T47D (cell line): Measurements from ENCODE around the gene FAM114A1.

Source experiments
- DNase-seq, 2 experiments: peaks; one replicate each; pipeline versions ENCODE4 v3.0.0 to v3.0.0-alpha.2; 2011 to 2012; ENCODE audit warnings: low read depth in 1 of 2, low spot score in 1 of 2
- JUND ChIP-seq: IDR thresholded peaks from 2 replicates; pipeline ENCODE4 v1.6.1; 2012; ENCODE audit warnings: low read depth
- in situ Hi-C: cut with HindIII; loops from 2 replicates; pipeline ENCODE4 v1.10.0; 2016; ENCODE audit warnings: low sequenced_read_pairs, low pct_unique_long_range_greater_than_20kb

Gene FAM114A1

DNA sequence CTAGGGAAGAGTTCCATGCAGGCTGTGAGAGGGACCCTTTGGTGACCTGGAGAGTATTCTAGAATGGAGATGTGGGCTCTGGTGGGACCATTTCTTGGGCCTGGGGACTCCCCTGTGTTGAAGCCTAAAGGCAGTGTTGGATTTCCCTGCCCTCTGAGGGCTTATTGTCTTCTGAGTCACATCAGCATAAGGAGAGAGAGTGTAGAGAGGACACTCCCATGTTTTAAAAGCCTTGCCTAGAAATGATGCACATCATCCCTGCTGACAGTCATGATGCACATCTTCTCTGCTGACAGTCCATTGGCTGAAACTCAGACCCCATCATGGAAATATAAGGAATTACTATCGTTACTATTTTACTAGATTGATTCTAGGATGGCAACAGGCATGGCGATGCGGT lies 51.9 kb downstream of the FAM114A1 start:
- in situ Hi-C loops = no loop called here
- no peak for DNase-seq
- no peak for TF ChIP-seq JUND

- TF ChIP-seq JUND = no peak
- in situ Hi-C loops = no loop called here
These were observed 52.6 kb downstream of the FAM114A1 start for GRCh38 chr4:38920186-38920585.

DNA sequence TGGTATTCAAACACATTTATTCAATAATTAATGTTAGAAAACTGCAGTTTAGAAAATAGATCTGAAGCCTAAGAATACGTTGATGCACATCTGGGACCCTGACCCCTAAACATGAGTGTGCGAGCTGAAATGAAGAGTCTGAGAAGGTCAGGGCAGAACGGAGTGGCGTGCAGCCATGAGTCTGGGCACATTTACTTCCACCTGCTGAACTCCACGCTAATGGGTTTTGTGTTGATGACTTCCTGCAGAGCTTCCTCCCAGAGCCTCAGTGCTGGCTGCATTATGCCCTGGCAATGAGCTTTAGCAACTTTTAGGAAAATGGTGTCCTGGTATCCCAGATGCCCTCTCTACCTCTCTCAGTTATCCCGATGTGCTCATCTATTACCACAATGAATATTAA lies 53.1 kb downstream of the FAM114A1 start:
- in situ Hi-C loops = no loop called here
- TF ChIP-seq JUND = no peak
- DNase-seq = no peak

More at GRCh38 chr4:38920186-38920585, 52.6 kb downstream of the FAM114A1 start:
- DNase-seq = no peak

DNA sequence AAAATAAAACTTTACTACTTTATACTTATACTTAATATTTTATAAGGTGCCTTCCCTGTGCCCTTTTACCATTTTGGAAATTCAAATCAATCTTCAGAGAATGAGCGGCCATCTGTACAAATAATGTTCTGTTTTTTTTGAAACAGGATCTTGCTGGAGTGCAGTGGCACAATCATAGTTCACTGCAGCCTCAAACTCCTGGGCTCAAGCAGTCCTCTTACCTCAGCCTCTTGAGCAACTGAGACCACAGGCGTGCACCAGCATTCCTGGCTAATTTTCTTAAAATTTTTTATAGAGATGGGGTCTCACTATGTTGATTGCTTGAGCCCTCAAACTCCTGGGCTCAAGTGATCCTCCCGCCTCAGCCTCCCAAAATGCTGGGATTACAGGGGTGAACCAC lies 53.5 kb downstream of the FAM114A1 start:
- no peak for TF ChIP-seq JUND
- in situ Hi-C loops = no loop called here
- DNase-seq = no peak

GRCh38 chr4:38923746-38924145 lies 56.1 kb downstream of the FAM114A1 start:
- no peak for TF ChIP-seq JUND
- no peak for DNase-seq
- in situ Hi-C loops = no loop called here

DNA sequence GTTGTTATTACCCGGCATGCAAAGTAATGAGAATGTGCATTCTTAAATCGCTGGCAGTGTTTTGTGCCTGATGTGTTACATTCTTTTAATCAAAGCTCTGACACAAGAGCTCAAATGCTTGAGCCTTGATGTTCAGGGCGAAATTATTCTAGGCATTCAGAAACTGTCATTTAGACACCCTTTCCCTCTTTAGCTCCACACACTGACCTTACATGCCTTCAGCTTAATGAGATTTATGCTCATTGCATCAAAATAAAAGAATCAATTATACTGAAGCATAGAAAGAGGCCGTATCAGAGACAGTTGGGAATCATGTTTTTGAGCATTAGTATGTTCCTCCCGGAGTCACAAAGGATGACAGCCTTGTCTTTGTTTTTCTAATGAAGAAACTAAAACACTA lies 56.7 kb downstream of the FAM114A1 start:
- TF ChIP-seq JUND = no peak
- DNase-seq = no peak
- in situ Hi-C loops = no loop called here

GRCh38 chr4:38925492-38926413 lies 58.1 kb downstream of the FAM114A1 start:
- no peak for TF ChIP-seq JUND
- in situ Hi-C loops = no loop called here
- DNase-seq = no peak

DNA sequence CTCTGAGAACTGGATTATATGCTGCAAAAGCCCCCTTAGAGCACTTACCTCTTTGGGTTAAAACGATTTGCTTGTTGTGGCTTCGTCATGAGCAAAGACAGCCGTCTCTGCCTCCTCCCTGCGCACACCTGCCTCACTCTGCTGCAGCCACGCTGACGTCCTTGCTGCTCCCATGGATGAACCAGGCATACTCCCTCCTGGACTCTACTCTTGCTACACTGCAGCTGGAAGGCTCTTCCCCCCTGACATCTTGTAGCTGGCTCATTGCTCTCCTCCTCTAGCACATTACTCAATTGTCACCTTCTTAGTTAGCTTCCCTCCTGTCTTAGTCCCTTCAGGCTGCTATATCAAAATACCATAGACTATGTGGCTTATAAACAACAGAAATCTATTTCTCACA lies 59.3 kb downstream of the FAM114A1 start:
- in situ Hi-C loops = no loop called here
- TF ChIP-seq JUND = no peak
- DNase-seq = no peak

DNA sequence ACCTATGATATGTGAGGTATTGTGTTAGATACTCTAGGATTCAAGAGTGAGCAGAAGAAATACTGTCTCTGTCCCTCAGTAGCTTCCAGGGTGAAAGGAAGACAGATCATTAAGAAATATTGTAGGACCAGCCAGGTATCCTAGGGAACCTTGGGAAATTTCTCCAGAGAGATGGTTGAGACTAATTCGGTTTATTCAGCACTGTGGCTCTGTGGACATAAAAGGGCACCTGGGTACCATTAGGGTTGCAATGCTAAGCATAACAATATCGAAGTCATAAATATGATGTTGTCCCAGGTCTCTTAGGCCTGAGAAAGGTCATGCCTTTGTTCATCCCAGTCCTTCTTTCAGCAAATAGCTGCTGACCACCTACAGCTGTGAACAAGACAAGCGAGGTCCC lies 61.0 kb downstream of the FAM114A1 start:
- TF ChIP-seq JUND = no peak
- no peak for DNase-seq
- in situ Hi-C loops = no loop called here

GRCh38 chr4:38928974-38929373 lies 61.4 kb downstream of the FAM114A1 start:
- in situ Hi-C loops = no loop called here
- no peak for DNase-seq
- TF ChIP-seq JUND = no peak

DNA sequence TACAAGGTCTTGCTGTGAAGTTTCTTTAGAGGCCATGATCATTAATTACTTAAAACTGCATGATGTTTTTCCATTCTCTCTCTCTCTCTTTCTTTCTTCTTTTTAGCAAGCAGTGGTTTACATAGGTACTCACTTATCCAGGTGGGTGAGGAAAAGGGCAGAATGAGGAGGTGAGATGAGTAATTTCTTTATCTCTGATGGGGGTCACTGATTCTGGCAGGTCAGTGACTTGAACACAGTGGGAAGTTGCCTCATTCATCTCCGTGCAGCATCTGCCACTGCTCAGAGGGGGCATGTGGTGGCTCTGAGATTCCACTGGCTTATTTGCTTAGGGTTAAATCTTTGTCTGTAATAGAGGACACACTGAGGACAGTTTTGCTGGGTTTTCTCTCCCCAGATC lies 62.6 kb downstream of the FAM114A1 start:
- in situ Hi-C loops = no loop called here
- no peak for DNase-seq
- TF ChIP-seq JUND = no peak

DNA sequence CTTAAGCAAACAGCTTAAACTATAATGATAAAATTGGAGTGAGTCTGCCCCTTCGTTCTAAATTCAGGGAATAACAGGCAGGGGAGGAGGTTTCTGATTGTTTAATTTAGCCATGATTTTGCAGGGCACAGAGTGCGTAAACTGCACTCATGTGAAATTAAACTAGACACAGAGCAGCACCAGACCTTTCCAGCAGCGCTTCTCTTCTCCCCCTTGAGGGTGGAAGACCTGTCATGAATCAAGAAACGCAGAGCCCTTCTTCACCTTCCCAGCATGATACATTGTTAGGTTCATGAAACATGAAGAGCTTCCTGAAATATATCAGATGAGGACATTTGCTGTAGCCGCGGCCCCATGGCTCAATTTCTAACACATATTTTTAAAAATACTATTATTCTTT lies 63.1 kb downstream of the FAM114A1 start:
- DNase-seq = no peak
- TF ChIP-seq JUND = no peak
- in situ Hi-C loops = no loop called here

- TF ChIP-seq JUND = no peak
- DNase-seq = no peak
- in situ Hi-C loops = no loop called here
These were observed 63.5 kb downstream of the FAM114A1 start for GRCh38 chr4:38931125-38931524.
